K562 (cell line): Measurements from ENCODE around the gene BTNL8. TPM values are rescaled to one million over a fixed set of nuclear protein-coding genes. Genes with fewer than 3 reads are reported as not detected.

Experiments used
- ADNP ChIP-seq: fragments of 200-800 bp; sonication (Bioruptor generic); IDR thresholded peaks from 2 replicates; pipeline ENCODE4 v1.6.1; 2016; ENCODE audit warnings: missing genetic modification characterization, missing compliant biosample characterization
- EP300 ChIP-seq: IDR thresholded peaks from 2 replicates; pipeline ENCODE4 v1.6.1; 2012; ENCODE audit warnings: low read length, improper control_type of control experiment
- FOSL1 ChIP-seq: fragments of 200-800 bp; sonication (Bioruptor generic); conservative IDR thresholded peaks from 2 replicates; pipeline ENCODE4 v1.6.1; 2016; ENCODE audit warnings: missing genetic modification characterization, missing compliant biosample characterization
- FOXK1 ChIP-seq: sonication (generic); formaldehyde crosslinking; IDR thresholded peaks from 2 replicates; pipeline ENCODE4 v1.8.0; 2022; ENCODE audit warnings: missing genetic modification reagents, mild to moderate bottlenecking, borderline replicate concordance
- HOXB6 ChIP-seq: fragments of 250-450 bp; sonication (Bioruptor Pico); IDR thresholded peaks from 2 replicates; pipeline ENCODE4 v1.5.1; 2022; ENCODE audit warnings: mild to moderate bottlenecking, borderline replicate concordance
- IRF9 ChIP-seq: fragments of 450-650 bp; IDR thresholded peaks from 2 replicates; pipeline ENCODE4 v1.6.1; 2016; ENCODE audit warnings: missing biosample characterization, missing genetic modification characterization
- KAT2B ChIP-seq: IDR thresholded peaks from one replicate; pipeline ENCODE4 v1.6.1; 2012; ENCODE audit warnings: low read depth, mild to moderate bottlenecking, control low read depth, inconsistent platforms, low read length, moderate library complexity
- ZNF57 ChIP-seq: fragments of 450-650 bp; formaldehyde crosslinking; IDR thresholded peaks from 2 replicates; pipeline ENCODE4 v1.4.0; 2020; ENCODE audit warnings: mild to moderate bottlenecking, moderate library complexity
- ZNF586 ChIP-seq: fragments of 450-650 bp; formaldehyde crosslinking; conservative IDR thresholded peaks from 2 replicates; pipeline ENCODE4 v1.4.0; 2020; ENCODE audit warnings: mild to moderate bottlenecking, moderate library complexity
- polyA plus RNA-seq, 8 experiments: library from polyadenylated mRNA; depleted of rRNA in 4 of 8; stranded (reverse) in 5 of 8; unstranded in 3 of 8; fragments of >200 nt; fragmentation: Nextera tagmentation in 2 of 8; fragmentation: Illumina TruSeq in 1 of 8; extraction: Ambion mirVana in 2 of 8; extraction: Trizol in 1 of 8; gene quantifications; 2 replicates each; pipeline versions ENCODE4 v1.2.1 to v1.2.3, GENCODE V29; 2011 to 2014; ENCODE audit warnings: inconsistent platforms in 1 of 8, missing spikeins in 1 of 8
- total RNA-seq, 7 experiments: library from RNA; depleted of rRNA in 6 of 7; stranded (reverse); fragments of >200 nt in 6 of 7; fragmentation: Illumina TruSeq in 2 of 7; extraction: Trizol in 2 of 7; gene quantifications; 2 replicates each; pipeline versions ENCODE4 v1.2.1 to v1.2.3, GENCODE V29; 2011 to 2021; ENCODE audit warnings: low replicate concordance in 1 of 7
- TF ChIP-seq, protein P1 (sequence below): sonication (generic); formaldehyde crosslinking; IDR thresholded peaks from 2 replicates; pipeline ENCODE4 v1.8.1; 2023; ENCODE audit warnings: mild to moderate bottlenecking, missing genetic modification reagents

The BTNL8 gene
- total and polyA plus RNA-seq, 9 of the 15 experiments (the other 6 are each of a cell fraction or from before 2014, with no cell fraction given) = 0.04 to 0.18 (median 0.07) TPM; not detected in 6

DNA sequence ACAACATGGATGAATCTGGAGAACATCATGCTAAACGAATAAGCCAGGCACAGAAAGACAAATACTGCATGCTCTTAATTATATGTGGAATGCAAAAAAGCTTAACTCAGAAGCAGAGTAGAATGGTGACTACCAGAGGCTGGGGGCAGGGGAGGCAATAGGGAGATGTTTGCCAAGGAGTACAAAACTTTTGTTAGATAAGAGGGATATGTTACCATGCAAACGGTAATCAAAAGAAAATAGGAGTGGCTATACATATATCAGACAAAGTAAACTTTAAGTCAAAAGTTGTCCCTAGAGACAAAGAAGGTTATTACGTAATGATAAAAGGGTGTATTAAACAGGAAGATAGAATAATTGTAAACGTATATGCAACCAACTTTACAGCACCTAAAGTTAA lies 71.9 kb downstream of the BTNL8 start (continued):
- TF ChIP-seq ADNP (tag) (no peak), FOXK1 (CRISPR knock-in tag) (no peak), IRF9 (no peak), HOXB6 (CRISPR knock-in tag) (no peak), ZNF57 (CRISPR knock-in tag) (no peak), ZNF586 (CRISPR knock-in tag) (no peak), KAT2B (no peak), FOSL1 (tag) (no peak), EP300 (no peak)
- TF ChIP-seq, protein P1, sequence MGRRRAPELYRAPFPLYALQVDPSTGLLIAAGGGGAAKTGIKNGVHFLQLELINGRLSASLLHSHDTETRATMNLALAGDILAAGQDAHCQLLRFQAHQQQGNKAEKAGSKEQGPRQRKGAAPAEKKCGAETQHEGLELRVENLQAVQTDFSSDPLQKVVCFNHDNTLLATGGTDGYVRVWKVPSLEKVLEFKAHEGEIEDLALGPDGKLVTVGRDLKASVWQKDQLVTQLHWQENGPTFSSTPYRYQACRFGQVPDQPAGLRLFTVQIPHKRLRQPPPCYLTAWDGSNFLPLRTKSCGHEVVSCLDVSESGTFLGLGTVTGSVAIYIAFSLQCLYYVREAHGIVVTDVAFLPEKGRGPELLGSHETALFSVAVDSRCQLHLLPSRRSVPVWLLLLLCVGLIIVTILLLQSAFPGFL (CRISPR knock-in tag) = no peak
